CD14-positive monocyte (primary cell): ENCODE results near the gene CHST11. TPM values are rescaled to one million over a fixed set of nuclear protein-coding genes. Genes with fewer than 3 reads are reported as not detected.

Experiments used
- DNase-seq, 3 donors: peaks; one replicate each; pipeline ENCODE4 v3.0.0-alpha.2; 2011 to 2022
- H2AFZ ChIP-seq: 2 replicates; pipeline ENCODE4 v1.6.0; 2012; ENCODE audit warnings: mild to moderate bottlenecking, low read depth, low read length, inconsistent platforms; ENCODE audit not compliant: insufficient read depth, poor library complexity, severe bottlenecking
- H3K27ac ChIP-seq, 2 donors: 1 replicate in 1 of 2; 2 replicates in 1 of 2; pipeline ENCODE4 v1.5.1; 2012 to 2013; ENCODE audit warnings: low read length in 2 of 2, control low read depth in 1 of 2, inconsistent platforms in 1 of 2, low read depth in 1 of 2, mild to moderate bottlenecking in 1 of 2
- H3K27me3 ChIP-seq, 2 donors: one replicate each; pipeline versions ENCODE4 v1.6.0 to v1.6.1; 2011 to 2013; ENCODE audit warnings: low read length in 2 of 2; ENCODE audit not compliant: control insufficient read depth in 2 of 2, insufficient read depth in 2 of 2
- H3K36me3 ChIP-seq, 2 donors: replicated peaks in 1 of 2; 1 replicate in 1 of 2; 2 replicates in 1 of 2; pipeline versions ENCODE4 v1.5.1 to v1.6.1; 2012 to 2013; ENCODE audit warnings: low read length in 2 of 2, control low read depth in 1 of 2, inconsistent platforms in 1 of 2, mild to moderate bottlenecking in 1 of 2; ENCODE audit not compliant: insufficient read depth in 2 of 2, control insufficient read depth in 1 of 2
- H3K4me1 ChIP-seq, 2 donors: 1 replicate in 1 of 2; 2 replicates in 1 of 2; pipeline versions ENCODE4 v1.5.1 to v1.6.1; 2012 to 2013; ENCODE audit warnings: low read length in 2 of 2, control low read depth in 1 of 2, inconsistent platforms in 1 of 2, mild to moderate bottlenecking in 1 of 2, moderate library complexity in 1 of 2; ENCODE audit not compliant: insufficient read depth in 2 of 2, control insufficient read depth in 1 of 2
- H3K4me2 ChIP-seq: replicated peaks from 2 replicates; pipeline ENCODE3; 2012; ENCODE audit warnings: low read length, moderate library complexity, mild to moderate bottlenecking; ENCODE audit not compliant: poor library complexity, severe bottlenecking; ENCODE audit errors: extremely low read depth
- H3K4me3 ChIP-seq, 3 experiments: fragments of 200-600 bp in 1 of 3; sonication (generic) in 1 of 3; replicated peaks in 1 of 3; 1 replicate in 2 of 3; 2 replicates in 1 of 3; pipeline ENCODE4 v1.5.1; 2011 to 2013; ENCODE audit warnings: low read length in 3 of 3, mild to moderate bottlenecking in 3 of 3, control low read depth in 2 of 3, low read depth in 2 of 3, inconsistent platforms in 1 of 3, moderate library complexity in 1 of 3
- H3K79me2 ChIP-seq: 2 replicates; pipeline ENCODE4 v1.6.0; 2012; ENCODE audit warnings: mild to moderate bottlenecking, control low read depth, inconsistent platforms, low read length, moderate library complexity; ENCODE audit not compliant: insufficient read depth
- H3K9ac ChIP-seq: 2 replicates; pipeline ENCODE4 v1.6.0; 2017; ENCODE audit warnings: low read length, mild to moderate bottlenecking; ENCODE audit not compliant: insufficient read depth, poor library complexity, severe bottlenecking
- H3K9me3 ChIP-seq, 2 donors: replicated peaks in 1 of 2; 1 replicate in 1 of 2; 2 replicates in 1 of 2; pipeline versions ENCODE4 v1.5.1 to v1.6.1; 2012 to 2013; ENCODE audit warnings: low read length in 2 of 2, control low read depth in 1 of 2; ENCODE audit not compliant: control insufficient read depth in 1 of 2, insufficient read depth in 1 of 2
- H4K20me1 ChIP-seq: 2 replicates; pipeline ENCODE4 v1.6.0; 2012; ENCODE audit warnings: mild to moderate bottlenecking, low read length, control low read depth, moderate library complexity; ENCODE audit not compliant: insufficient read depth
- H3K27ac Mint-ChIP-seq, 7 donors: one replicate each; pipeline ENCODE4 v1.8.0; 2020; ENCODE audit warnings: mild to moderate bottlenecking in 7 of 7, mixed read lengths in 7 of 7, moderate library complexity in 6 of 7, inconsistent platforms in 2 of 7
- H3K27me3 Mint-ChIP-seq, 3 donors: one replicate each; pipeline ENCODE4 v1.8.0; 2021 to 2022; ENCODE audit warnings: low read depth in 3 of 3, mild to moderate bottlenecking in 3 of 3, mixed read lengths in 3 of 3, moderate library complexity in 3 of 3, inconsistent platforms in 1 of 3
- H3K36me3 Mint-ChIP-seq, 2 donors: one replicate each; pipeline ENCODE4 v1.8.0; 2020; ENCODE audit warnings: mixed read lengths in 2 of 2, inconsistent platforms in 1 of 2, mild to moderate bottlenecking in 1 of 2
- H3K4me1 Mint-ChIP-seq: one replicate; pipeline ENCODE4 v1.8.0; 2020; ENCODE audit warnings: mild to moderate bottlenecking, mixed read lengths
- H3K4me3 Mint-ChIP-seq, 2 donors: one replicate each; pipeline ENCODE4 v1.8.0; 2020; ENCODE audit warnings: mild to moderate bottlenecking in 2 of 2, mixed read lengths in 2 of 2, moderate library complexity in 1 of 2
- H3K9me3 Mint-ChIP-seq, 7 donors: one replicate each; pipeline ENCODE4 v1.8.0; 2020 to 2022; ENCODE audit warnings: mixed read lengths in 7 of 7, mild to moderate bottlenecking in 6 of 7, moderate library complexity in 6 of 7, inconsistent platforms in 2 of 7
- CTCF ChIP-seq: fragments of 200-600 bp; IDR thresholded peaks from one replicate; pipeline ENCODE4 v1.8.0; 2022; ENCODE audit warnings: antibody characterized with exemption, mild to moderate bottlenecking
- WGBS: methylation state at CpG from one replicate; pipeline ENCODE4 v1.1.5; 2013; ENCODE audit warnings: missing lambda C conversion rate; ENCODE audit not compliant: insufficient coverage; 5-methylcytosine and 5-hydroxymethylcytosine counted together
- intact Hi-C, 2 donors: fragments of 100-400 bp; cut with micrococcal nuclease; formaldehyde crosslinking; loops; one replicate each; pipeline versions ENCODE4 v1.15.0 to v1.15.1; 2023
- polyA plus RNA-seq, 3 donors: library from polyadenylated mRNA; depleted of rRNA in 1 of 3; unstranded in 2 of 3; stranded (reverse) in 1 of 3; fragments of 300-500 nt in 2 of 3; fragments of >200 nt in 1 of 3; fragmentation: Illumina TruSeq in 2 of 3; gene quantifications; 1 replicate in 2 of 3; 2 replicates in 1 of 3; pipeline ENCODE4 v1.2.3, GENCODE V29; 2012 to 2021

Gene CHST11
- polyA plus RNA-seq, 3 donors: 44.4 to 66.6 (median 48.4) TPM

GRCh38 chr12:104423273-104423672 lies 33.5 kb upstream of the CHST11 start:
- Histone ChIP-seq H4K20me1 (no peaks in the 10 kb centered on the region), H3K9me3 (peaks cover 0 to 3% of the 10 kb centered on the region in 2 donors), H3K4me3 (no peak overlapping the region), H3K27me3 (peaks cover 0 to 2% of the 10 kb centered on the region in 2 donors), H3K79me2 (no peaks in the 10 kb centered on the region), H3K4me2 (no peak overlapping the region), H3K9ac (no peak overlapping the region), H3K36me3 (no peaks in the 10 kb centered on the region), H3K4me1 (no peaks in the 10 kb centered on the region), H2AFZ (no peak overlapping the region), H3K27ac (no peak overlapping the region)
- Mint-ChIP-seq H3K9me3 (peaks cover 0 to 6% (median 2%) of the 10 kb centered on the region in 7 donors), H3K27ac (no peak overlapping the region), H3K4me1 (peaks cover 1% of the 10 kb centered on the region), H3K4me3 (no peak overlapping the region), H3K36me3 (no peaks in the 10 kb centered on the region), H3K27me3 (peaks cover 0 to 3% (median 1%) of the 10 kb centered on the region in 3 donors)
- intact Hi-C loops: no loop called here
- WGBS: no CpG with 5 or more reads among the region's 3 CpGs
- DNase-seq: no peak
- TF ChIP-seq CTCF: no peak

- DNase-seq: no peak
- Histone ChIP-seq H3K36me3 (no peaks in the 10 kb centered on the region), H3K4me1 (no peaks in the 10 kb centered on the region), H3K4me3 (no peak overlapping the region), H3K9ac (no peak overlapping the region), H3K9me3 (peaks cover 0 to 3% of the 10 kb centered on the region in 2 donors), H4K20me1 (no peaks in the 10 kb centered on the region), H3K4me2 (no peak overlapping the region), H3K27me3 (peaks cover 0 to 2% of the 10 kb centered on the region in 2 donors), H2AFZ (no peak overlapping the region), H3K79me2 (no peaks in the 10 kb centered on the region), H3K27ac (no peak overlapping the region)
- peaks cover 0 to 7% (median 3%) of the 10 kb centered on the region in 7 donors for H3K9me3 Mint-ChIP-seq
- intact Hi-C loops: no loop called here
- H3K4me3 Mint-ChIP-seq: no peak overlapping the region
- peaks cover 1 to 5% (median 2%) of the 10 kb centered on the region in 3 donors for H3K27me3 Mint-ChIP-seq
- no peak overlapping the region for H3K27ac Mint-ChIP-seq
- H3K36me3 Mint-ChIP-seq: no peaks in the 10 kb centered on the region
- 100% methylated on average over 2 of the region's 5 CpGs for WGBS
- peaks cover 1% of the 10 kb centered on the region for H3K4me1 Mint-ChIP-seq
- no peak for TF ChIP-seq CTCF
Measured at GRCh38 chr12:104423809-104424208, 32.9 kb upstream of the CHST11 start.
